ENCODE measurements around the gene ARL15.

- TF ChIP-seq POLR2AphosphoS5 (IDR thresholded peaks at IDR 0.05; ENCODE audit: low read depth, low read length) (no peak), CTCF (IDR thresholded peaks at IDR 0.05) (no peak), EZH2phosphoT487 (IDR thresholded peaks at IDR 0.05; ENCODE audit: borderline replicate concordance, low read depth) (no peak), RCOR1 (IDR thresholded peaks at IDR 0.05; ENCODE audit: low read length) (no peak), MEF2A (IDR thresholded peaks at IDR 0.05; ENCODE audit: borderline replicate concordance, low read depth) (no peak), ELF1 (IDR thresholded peaks at IDR 0.05) (no peak), RXRA (IDR thresholded peaks at IDR 0.05; ENCODE audit: borderline replicate concordance, low read depth) (no peak)
Measured at GRCh38 chr5:54094706-54095105, 215.7 kb downstream of the ARL15 start.

Data from SK-N-SH (cell line).